Activated T-helper 1 cell treated with Interleukin-2 at 50 U/mL for 16 hours (primary cell): ENCODE results near the gene POLK.
"Not testable (repeated sequence)": the region's sequence is repeated elsewhere in the genome, so short reads cannot be mapped to it uniquely, and the experiment has no call there.

Experiments
- DNase-seq: peaks from one replicate; pipeline ENCODE4 v3.0.0-alpha.2; 2020; ENCODE audit warnings: low read depth

POLK gene

DNA sequence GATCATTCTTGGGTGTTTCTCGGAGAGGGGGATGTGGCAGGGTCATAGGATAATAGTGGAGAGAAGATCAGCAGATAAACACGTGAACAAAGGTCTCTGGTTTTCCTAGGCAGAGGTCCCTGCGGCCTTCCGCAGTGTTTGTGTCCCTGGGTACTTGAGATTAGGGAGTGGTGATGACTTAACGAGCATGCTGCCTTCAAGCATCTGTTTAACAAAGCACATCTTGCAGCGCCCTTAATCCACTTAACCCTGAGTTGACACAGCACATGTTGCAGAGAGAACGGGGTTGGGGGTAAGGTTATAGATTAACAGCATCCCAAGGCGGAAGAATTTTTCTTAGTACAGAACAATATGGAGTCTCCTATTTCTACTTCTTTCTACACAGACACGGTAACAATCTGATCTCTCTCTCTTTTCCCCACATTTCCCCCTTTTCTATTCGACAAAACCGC, 99.2 kb downstream of the POLK start:
- DNase-seq = not testable (repeated sequence)

DNA sequence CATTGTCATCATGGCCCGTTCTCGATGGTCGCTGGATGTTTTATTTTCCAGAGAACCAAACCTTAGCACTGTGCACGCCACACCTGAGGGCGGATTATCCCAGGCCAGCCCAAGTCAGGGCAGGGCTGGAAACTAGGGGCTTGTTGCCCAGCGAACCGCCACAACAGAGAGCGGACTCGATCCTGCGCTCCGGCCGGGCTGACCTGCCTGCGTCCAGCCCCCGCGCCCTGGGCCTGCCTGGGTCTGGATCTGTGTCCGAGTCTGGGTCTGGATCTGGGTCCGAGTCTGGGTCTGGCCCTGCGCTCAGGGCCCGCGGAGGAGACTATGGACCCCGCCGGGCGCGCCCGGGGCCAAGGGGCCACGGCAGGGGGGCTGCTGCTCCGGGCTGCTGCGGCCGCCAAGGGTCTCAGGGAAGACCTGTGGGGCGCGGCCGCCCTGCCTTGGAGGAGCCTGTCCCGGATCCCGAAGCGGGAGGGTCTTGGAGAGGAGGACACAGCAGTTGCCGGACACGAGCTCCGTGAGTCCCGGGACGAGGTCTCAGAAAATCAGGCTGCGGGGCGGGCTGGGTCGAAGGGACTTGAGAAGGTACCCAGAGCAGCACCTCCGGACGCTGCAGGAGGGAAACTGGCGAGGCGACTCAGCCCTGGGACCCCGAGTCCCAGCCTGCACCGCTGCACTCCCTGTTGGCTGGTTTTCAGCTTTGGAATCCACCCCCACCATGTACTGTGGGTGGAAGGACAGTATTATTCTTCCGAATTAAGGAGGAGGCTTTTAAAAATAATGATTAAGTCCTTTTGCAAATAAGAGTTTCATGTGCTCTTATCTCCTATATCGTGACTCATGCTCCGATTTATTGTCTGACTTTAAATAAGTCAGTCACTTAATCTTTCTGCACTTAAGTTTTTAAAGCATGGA, 99.9 kb downstream of the POLK start, which contains the start of gene ANKDD1B:
ANKDD1B (plus strand) TSS at position 143 of the 915 bp plus-strand sequence; CDS start at position 325, 182 bp downstream.
- no peak for DNase-seq

DNA sequence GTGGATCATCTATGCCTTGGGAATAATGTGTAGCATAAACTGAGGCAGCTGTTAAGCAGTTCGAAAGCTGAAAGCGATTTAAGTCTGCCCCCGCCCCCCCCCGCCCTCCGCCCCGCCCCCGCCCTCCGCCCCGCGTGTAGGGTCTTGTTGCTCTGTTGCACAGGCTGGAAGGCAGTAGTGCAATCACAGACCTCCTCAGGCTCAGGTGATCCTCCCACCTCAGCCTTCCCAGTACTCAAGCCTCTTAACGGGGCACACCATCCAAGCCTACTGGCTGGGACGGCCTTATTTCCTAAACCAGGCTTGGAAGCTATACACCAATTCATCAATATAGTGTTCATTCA, 100.5 kb downstream of the POLK start:
- DNase-seq = no peak

DNA sequence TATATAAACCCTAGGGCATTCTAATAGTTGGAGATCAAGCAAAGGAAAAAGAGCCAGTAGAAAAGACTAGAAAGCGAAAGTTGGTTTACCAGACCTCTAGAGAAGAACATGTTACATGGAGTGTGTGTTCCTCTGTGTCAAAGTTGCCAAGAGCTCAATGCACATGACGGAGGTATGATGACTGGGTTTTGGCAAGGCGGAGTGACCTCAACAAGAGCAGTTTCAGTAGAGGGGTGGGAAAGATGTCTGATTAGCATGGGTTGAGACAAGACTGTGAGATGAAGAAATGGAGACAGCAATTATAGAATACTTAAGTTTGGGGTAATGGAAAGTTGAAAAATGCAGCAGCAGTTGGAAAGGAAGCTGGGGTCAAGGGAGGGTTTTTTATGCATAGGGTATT, 101.2 kb downstream of the POLK start:
- DNase-seq = no peak

DNA sequence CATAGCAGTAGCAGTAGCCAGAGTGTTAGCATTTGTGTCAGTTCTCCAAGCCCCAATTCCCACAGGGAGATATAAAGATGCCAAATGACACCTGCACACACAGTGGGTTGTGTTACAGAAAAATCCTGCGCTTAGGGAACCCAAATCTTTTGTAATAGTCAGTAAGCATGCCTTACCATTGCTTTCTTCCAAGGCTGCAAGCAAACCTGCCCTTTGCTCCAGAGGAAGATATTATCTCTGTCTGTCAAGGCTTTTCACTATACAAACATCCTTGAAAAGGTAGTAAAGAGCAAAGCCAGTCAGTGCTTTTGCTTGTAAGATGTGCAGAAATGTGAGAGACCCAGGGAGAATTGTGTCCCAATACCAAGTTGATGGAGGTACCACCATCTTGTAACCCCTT, 102.5 kb downstream of the POLK start:
- no peak for DNase-seq

DNA sequence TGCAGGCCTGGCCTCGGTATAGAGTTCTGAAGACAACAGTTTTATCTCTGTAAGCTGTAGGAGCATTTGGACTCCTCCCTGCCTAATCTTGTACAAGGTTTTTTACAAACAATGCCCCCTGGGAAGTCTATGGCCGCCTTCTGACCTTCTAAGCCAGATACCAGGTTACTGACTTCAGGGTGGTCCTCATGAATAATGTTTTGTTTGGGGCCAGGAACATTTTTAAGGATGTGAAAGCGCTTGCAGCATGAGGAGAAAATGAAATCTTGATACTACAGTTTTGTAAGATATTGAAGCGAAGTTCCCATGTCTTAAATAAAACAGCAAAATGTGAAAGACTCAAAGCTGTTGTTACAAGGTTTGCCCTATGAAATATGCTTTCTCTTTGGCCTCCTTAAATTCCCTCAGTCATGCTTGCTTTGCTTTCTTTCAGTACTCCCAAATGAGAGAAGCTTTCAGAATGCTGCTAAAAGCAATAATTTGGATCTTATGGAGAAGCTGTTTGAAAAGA, 104.7 kb downstream of the POLK start:
- DNase-seq = no peak

DNA sequence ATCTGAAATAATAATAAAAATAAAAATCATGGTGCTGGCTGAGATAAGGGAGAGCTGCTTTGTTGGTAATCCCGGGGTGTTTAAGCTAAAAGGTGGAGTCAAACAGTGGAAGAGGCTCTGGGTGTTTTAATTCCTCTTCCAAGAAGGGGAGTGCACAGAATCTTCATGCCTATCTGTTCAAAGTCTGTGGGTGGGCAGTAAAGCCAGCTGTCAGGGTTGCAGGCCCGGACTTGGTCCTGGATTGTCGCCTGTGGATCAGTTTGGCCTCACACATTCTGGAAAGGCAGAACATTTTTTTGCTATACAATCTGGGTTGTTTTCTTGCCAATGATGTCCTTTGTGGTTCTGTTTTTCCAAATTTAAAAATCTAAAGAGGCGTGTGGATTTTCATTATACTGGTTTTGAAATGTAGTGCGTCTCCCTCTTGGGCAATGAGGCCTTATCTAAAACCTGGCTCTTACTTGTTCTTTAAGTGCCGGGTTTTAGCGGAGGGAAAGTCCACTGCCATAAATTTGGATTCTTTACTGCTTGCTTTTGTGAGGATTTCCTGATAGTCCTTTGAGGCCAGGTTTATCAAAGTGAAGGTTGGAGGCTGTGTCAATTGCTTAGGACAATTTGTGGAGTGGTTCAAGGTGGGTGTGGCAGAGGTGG, 105.4 kb downstream of the POLK start:
- no peak for DNase-seq

DNA sequence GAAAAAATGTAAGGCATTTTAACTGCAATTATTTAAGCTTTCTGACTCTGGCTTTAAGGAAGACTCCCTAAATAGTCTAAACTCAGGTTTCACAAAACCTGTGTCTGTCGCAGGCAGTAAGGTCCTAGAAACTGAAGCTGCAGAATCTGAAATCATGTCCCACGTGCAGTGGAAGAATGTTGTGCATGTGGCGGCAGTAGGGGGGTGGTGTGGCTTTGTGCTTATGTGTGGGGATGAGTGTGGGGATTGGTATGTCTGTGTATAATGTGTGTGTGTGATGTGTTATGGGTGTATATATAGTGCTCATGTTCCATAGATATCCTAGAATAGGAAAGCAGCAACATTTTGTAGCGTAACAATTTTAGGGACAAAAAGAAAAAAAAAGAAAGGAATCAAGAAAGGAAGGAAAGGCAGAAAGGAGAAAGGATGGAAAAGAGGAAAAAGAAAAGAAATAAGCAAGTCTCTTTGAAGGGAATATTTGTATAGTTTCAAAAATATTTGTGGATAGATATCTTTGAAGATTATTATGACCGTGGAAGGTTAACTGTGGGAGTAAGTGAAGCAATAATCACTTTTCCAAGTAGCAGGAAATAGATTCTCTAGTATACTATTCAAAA, 106.2 kb downstream of the POLK start:
- DNase-seq = no peak

DNA sequence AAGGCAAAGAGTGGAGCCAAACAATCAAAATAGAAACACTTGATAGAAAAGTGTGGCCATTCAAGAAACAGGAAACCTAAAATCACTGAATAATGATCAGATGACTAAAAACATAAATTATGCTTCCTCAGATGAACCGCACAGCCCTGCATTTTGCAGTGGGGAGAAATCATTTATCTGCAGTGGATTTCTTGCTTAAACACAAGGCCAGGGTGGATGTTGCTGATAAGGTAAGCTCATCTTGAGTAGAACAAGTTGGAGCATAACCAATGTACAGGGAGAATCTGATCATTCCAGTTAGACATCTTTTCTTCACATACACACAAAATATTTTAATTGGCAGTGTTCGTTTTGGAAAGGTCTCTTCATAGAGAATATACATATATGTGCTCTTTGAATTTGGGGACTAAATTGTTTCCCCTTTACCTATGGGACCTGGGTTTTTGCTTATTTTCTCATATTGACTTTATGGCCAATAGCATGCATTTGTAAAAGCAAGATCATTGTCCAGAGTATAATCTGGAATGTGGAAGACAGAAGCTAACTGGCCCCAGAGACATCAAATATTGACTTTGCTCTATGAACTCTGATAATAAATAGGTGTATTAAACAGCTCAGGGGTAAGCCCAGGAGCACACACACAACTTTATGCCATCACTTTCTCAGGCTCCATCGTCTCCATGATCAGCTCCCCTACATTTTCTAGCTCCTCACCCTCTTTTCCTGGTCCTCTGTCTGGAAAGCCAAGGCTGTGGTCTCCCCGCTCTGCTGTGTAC, 108.7 kb downstream of the POLK start:
- DNase-seq = no peak

DNA sequence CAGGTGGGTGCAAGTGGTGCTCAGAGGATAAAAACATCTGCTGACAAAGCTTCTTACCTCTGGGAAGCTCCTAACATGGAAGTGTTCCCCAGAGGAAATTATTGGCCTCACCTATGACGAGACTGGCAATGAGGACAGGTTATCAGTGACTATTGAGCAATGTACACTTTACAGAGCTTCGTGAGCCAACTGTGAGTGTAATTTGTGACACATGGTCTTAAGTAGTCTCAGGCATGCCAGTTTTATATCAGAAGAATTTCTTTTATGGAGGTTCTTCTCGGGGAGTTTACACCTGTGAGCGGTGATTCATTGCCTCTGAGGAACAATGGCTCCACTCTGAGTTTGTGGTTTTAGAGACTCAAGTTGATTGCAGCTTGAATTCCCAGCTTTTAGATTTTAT, 110.9 kb downstream of the POLK start:
- DNase-seq = no peak

DNA sequence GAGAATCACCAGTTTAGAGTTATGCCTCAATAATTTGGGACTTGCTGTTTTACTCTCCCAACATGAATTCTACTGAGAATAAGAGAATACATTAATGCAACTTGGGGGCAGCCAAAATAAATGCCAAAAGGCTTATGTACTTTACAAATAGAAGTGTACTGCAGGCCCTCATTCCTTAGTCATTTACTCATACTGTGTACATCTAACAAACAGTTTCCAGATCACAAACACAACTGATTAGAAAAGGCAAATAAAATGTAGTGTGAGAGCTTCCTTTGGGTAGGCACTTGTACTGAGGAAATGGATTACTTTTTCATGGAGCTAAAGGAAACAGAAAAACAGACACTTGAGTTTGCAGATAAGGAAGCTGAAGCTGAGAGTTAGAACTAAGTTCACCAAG, 112.2 kb downstream of the POLK start:
- DNase-seq = no peak

DNA sequence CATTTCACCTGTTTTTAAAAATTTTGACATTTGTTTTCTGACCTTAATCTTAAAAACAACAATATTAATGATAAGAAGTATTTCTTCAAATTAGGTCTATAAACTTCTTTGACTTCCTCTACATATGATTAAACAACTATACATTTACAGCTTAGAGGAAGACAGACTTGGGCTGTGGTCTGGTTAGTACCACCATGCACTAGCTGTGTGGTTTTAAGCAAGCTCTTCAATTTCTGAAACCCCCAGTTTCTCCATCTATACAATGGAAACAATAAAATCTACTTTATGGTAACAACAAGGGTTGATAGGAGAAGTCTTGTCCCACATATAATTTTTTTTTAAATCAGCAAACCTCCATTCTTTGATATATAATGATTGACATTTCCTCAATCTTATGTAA, 115.3 kb downstream of the POLK start:
- DNase-seq = no peak

DNA sequence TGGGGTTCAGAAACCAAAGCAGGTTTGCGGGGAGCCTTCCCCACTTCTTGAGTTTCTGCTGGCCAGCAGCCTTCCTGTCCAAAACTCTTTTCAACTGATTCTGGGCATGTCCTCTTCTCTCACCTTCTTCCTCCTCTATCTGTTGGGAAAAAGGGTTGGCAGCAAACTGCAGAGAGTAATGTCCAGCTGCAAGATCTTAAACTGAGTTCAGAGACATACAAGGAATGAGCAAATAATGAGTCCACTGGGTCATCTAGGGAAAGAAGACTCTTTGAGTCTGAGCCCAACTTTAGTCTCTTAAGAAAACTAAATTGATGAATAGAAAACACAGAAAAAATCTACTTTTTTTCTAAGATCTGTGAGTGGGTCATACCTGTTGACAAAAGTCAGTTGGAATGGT, 116.1 kb downstream of the POLK start:
- no peak for DNase-seq

DNA sequence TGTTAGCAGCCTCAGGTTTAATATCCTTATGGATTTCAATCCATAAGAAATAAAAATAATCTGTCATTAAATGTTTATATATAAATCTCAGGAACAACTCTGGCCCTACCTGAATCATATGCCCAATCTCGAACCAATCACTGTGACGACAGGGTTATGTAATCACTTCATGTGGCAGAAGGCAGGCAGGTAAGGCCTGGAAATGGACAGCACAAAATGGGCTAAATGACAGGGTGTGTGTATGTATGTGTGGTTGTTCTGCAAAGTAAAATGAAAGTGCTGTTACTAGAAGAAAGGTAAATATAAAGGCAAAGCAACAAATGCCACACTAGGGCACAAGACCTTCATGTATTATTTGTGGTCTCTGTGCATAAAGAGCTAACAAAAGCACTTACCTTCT, 119.2 kb downstream of the POLK start:
- no peak for DNase-seq

DNA sequence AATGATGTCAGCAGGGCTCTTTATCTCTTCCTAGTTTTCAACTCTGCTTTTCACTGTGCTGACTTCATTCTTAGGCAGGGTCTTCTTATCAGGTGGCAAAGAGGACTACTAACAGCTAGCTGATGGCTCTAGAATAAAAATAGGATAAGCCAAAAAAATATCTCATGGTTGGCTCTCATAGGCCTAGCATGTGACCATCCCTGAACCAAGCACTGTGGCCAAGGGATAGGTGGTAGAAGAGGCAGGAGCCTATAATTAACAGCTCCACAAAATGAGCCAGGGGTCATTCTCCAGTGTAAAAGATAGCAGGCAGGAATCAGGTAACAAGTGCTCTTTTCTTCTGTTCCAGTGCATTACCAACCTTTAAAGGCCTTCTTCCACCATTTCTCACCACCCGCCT, 120.6 kb downstream of the POLK start:
- no peak for DNase-seq

DNA sequence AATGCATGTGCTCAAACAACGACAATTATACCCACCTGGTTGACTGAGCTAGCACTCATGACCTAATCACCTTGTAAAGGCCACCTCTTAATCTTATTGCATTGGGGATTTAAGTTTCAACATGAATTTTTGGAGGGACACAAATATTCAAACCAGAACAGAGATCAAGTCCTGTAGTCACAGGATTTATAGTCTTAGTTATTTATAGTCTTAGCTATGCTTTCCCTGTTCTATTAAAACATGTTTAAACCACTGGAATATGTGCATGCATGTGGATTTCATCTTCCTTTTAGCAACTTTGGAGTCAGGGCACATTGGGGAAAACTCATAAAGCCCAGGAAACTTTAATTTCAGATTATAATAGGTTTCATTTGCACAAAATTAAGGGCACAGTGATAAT, 126.3 kb downstream of the POLK start:
- DNase-seq = no peak

DNA sequence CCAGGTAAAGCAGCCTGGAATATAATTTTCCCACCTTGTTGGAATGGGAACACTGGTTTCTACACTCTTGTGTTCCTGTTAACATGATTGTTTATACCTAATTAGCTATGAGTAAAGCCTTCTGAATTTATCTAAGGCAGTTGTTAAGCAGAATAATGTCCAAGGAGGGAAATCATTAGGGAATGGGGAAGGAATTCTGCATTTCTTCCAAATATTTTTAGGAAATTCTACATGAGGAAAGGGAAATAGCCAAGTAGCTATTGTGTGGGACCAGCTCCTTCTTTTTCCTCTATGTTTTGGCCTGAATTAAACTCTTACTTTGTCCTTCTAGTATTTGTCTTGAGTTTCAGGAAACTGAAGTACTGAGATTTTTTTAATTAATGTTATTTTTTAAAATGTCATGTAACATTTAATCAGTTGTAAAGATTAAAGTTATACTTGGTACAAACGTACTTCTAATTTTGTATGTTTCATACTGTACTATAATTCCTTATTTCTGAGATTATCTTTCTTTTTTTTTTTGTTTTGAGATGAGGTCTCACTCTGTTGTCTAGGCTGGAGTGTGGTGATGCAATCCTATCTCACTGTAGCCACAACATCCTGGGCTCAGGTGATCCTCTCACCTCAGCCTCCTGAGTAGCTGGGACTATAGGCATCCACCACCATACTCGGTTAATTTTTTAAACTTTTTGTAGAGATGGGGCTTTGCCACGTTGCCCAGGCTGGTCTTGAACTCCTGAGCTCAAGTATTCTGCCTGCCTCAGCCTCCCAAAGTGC, 128.0 kb downstream of the POLK start:
- DNase-seq = no peak

DNA sequence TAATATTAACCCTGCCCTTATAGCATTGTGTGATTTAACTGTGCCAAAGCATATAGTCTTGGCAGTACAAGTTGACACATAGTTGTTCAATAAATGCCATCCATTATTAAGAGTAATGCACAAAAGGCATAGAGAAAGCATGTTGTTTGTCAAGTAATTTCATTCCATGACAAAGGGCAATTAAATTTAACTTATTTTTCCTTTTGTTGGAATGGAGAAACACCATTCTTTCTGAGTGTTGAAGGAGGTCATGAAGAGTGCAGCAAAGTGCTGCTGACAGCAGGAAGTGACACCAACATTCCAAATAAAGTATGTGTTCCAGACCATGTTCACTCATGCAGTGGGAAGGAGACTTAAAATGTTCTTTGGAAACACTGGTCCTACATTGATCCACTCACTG, 128.7 kb downstream of the POLK start:
- no peak for DNase-seq

DNA sequence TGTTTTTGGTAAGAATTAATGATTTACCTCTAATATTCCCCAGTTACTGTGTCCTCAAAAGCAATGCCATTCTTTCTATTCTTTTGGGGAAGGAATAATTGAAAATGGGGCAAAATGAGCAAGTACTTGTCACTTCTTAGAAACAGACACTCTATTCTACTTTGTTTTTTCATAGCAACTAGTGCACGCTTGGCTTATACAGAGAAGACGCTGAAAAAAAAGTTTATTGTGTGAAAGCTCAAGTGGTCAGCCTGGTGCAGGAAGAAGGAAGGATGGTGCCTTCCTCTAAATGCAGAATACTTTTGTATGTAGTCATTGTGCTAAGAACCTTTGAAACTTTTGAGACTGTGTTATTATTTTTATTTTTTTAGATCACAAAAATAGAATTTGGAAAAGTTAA, 129.1 kb downstream of the POLK start:
- DNase-seq = no peak

DNA sequence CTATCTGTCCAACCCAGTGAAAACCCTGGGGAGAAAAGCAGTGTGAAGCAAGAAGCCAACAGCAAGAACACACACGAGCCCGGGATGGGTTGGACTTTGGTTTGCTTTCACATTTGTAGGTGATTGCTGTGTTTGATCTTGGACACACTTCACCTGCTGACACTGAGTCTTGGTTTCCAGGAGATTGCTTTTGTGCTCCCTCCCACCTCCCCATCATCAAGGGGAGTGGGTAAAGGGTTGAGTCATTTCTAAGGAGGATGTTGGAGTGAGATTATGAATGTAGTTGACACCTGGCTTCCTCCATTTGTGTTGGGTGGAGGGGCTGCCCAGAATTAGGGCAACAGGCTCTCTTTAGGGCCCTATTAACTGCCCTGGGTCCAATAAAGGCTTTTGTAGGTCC, 137.0 kb downstream of the POLK start:
- DNase-seq = no peak
